Large intestine (tissue), 3 donors: ENCODE results near the gene NEO1. TPM values are rescaled to one million over a fixed set of nuclear protein-coding genes. Genes with fewer than 3 reads are reported as not detected.
"Not testable (repeated sequence)": the region's sequence is repeated elsewhere in the genome, so short reads cannot be mapped to it uniquely, and the experiment has no call there.

ENCODE experiments used
- DNase-seq, 2 donors: peaks; one replicate each; pipeline versions ENCODE4 v3.0.0 to v3.0.0-alpha.2; 2013
- H3K27ac ChIP-seq: one replicate; pipeline ENCODE4 v1.5.1; 2013; ENCODE audit warnings: low read length
- H3K27me3 ChIP-seq: 2 replicates; pipeline ENCODE4 v1.6.1; 2013; ENCODE audit warnings: low read length; ENCODE audit not compliant: control insufficient read depth, insufficient read depth
- H3K36me3 ChIP-seq: 2 replicates; pipeline ENCODE4 v1.6.1; 2013; ENCODE audit warnings: low read length; ENCODE audit not compliant: control insufficient read depth, insufficient read depth
- H3K4me1 ChIP-seq: one replicate; pipeline ENCODE4 v1.6.1; 2013; ENCODE audit warnings: low read length; ENCODE audit not compliant: control insufficient read depth, insufficient read depth
- H3K4me3 ChIP-seq: one replicate; pipeline ENCODE4 v1.5.1; 2013; ENCODE audit warnings: low read length
- H3K9me3 ChIP-seq: one replicate; pipeline ENCODE4 v1.6.1; 2013; ENCODE audit warnings: mild to moderate bottlenecking, low read depth, low read length, moderate library complexity; ENCODE audit not compliant: control insufficient read depth
- WGBS: methylation state at CpG from one replicate; pipeline ENCODE4 v1.1.5; 2013; ENCODE audit warnings: low lambda C conversion rate; ENCODE audit not compliant: insufficient coverage; 5-methylcytosine and 5-hydroxymethylcytosine counted together
- polyA plus RNA-seq: library from polyadenylated mRNA; unstranded; fragments of 120-200 nt; gene quantifications from one replicate; pipeline ENCODE4 v1.2.1, GENCODE V29; 2013

The NEO1 gene
- polyA plus RNA-seq, 1 donor, result 135 TPM

DNA sequence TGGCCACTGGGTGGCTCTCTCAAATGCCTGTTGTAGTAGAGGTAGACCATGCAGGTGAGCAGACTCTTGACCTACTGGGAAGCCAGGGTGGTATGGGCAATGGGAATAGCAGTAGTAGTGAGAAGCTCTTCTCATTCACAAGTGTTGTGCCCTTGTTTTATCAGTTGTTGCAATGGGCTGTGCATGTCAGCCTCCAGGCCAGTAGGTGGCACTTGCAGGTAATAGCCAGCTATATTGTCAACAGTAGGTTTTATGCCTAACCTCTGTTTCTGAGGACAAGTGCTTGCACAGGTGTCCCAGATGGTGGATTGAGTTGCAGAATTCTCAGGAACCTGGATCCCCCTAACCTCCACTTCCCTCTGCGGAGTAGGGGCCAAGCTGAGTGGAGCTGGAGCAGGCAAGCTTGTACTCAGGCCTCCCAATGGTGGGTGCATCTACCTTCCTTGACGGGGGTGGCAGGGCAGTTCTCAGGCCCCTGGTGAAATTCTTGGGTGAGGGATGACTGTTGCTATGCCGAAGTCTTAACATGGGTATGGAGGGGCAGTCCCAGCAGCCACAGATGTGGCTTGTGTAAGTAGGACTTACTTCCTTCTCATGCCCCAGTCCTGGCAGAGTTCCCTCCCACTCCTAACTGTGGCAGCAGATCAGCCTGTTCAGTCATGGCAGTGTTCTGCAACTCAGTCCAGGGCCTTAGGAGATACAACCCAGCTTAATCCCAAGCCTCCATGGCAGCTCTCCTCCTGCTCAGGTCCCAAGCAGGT, 104.3 kb downstream of the NEO1 start:
- Histone ChIP-seq H3K27ac (no peak overlapping the region), H3K27me3 (no peaks in the 10 kb centered on the region), H3K4me3 (no peak overlapping the region), H3K9me3 (peaks cover 17% of the 10 kb centered on the region), H3K36me3 (peaks cover 30% of the 10 kb centered on the region), H3K4me1 (no peaks in the 10 kb centered on the region)
- WGBS, result no CpG with 5 or more reads among the region's 3 CpGs
- no peak for DNase-seq

DNA sequence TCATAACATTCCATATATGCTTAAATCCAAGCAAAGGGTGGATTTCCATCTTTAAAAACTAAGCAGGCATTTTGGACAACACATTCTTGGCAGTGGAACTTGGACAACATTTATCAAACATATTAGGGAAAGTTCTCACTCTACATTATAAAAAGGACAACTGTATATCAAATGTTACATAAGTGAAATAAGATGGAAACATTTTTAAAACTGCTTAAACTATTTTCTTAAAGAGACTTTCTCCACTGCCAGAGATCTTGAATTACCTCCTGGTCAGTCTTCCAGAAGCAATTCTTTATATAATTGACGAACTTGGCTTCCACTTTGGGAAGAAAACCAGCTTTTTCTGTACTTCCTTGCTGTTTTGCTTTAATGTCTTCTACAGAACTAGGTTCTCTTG, 109.3 kb downstream of the NEO1 start:
- H3K9me3 ChIP-seq, result peaks cover 3% of the 10 kb centered on the region
- no peak overlapping the region for H3K4me3 ChIP-seq
- no peak for DNase-seq
- no CpG with 5 or more reads among the region's 1 CpG for WGBS
- H3K36me3 ChIP-seq, result peaks cover 26% of the 10 kb centered on the region
- H3K27ac ChIP-seq, result no peak overlapping the region
- no peaks in the 10 kb centered on the region for H3K27me3 ChIP-seq
- H3K4me1 ChIP-seq, result no peaks in the 10 kb centered on the region

DNA sequence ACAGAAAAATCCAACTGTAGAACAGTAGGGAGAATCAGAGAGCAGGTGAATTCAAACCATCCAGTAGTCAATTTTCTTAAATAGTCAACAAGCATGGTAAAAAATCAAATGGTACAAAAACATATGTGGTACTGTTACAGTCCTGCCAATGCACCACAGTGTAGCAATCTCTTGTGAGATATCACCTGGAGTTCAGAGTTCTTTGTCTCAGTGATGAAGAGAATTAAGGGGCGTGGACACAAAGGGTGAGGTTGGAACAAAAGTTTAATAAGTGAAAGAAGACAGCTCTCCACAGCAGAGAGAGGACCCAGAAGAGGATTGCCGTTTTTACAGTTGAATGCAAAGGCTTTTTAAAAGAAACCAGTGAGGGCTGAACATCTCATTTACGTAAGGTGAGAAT, 113.2 kb downstream of the NEO1 start:
- no peak for DNase-seq
- Histone ChIP-seq H3K9me3 (no peaks in the 10 kb centered on the region), H3K4me3 (no peak overlapping the region), H3K27me3 (no peaks in the 10 kb centered on the region), H3K4me1 (no peaks in the 10 kb centered on the region), H3K27ac (no peak overlapping the region), H3K36me3 (peaks cover 22% of the 10 kb centered on the region)
- WGBS, result 100% methylated on average over 1 of the region's 3 CpGs

DNA sequence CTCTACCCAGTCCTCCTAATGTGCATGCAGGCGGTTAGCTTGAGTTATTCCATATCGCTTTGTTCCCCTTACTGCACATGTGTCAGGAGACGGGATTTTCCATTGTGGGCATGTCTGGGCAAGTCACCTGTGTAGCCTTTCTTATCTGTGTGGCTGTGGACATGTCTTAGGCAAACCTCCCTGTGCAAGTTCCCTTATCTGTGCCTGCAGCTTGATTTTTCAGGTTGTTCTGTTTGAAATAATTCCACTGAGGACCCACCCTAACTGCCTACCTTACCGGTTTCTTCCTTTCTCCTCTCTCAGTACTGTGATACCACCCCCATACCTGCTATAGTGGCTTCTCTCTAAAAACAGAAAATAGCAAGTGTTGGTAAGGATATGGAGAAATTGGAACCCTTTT, 113.6 kb downstream of the NEO1 start:
- Histone ChIP-seq H3K27me3 (no peaks in the 10 kb centered on the region), H3K9me3 (no peaks in the 10 kb centered on the region), H3K36me3 (peaks cover 22% of the 10 kb centered on the region), H3K4me3 (no peak overlapping the region), H3K27ac (no peak overlapping the region), H3K4me1 (no peaks in the 10 kb centered on the region)
- WGBS, result 100% methylated on average over 1 of the region's 4 CpGs
- no peak for DNase-seq

DNA sequence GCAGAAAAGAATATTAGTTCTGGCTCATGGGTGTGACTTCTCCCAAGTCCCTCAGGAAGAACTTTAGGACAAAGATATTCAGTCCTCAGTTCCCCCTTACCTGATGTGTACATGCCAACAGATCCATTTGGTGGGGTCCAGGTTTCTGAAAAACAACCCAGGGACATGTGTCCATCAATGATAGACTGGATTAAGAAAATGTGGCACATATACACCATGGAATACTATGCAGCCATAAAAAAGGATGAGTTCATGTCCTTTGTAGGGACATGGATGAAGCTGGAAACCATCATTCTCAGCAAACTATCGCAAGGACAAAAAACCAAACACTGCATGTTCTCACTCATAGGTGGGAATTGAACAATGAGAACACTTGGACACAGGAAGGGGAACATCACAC, 114.4 kb downstream of the NEO1 start:
- H3K4me1 ChIP-seq, result not testable (repeated sequence)

DNA sequence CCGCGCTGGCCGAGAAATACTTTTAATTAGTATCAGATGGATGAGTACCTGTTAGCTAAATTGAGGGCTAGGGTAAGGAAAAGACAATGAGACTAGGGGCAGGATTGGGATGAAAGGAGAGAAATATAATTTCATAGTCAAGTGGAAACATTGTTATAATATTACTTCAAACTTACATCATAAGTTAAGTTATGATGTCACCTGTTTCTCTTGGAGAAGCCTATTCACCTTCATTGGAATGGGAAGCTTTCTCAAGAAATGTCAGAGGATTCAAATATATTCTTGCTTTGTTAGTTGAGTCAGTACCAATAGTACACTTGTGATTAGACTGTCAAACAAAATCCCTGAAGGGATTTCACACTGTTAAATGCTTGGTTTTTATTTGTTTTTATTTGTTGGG, 116.2 kb downstream of the NEO1 start:
- WGBS, result no CpG with 5 or more reads among the region's 3 CpGs
- Histone ChIP-seq H3K27me3 (no peaks in the 10 kb centered on the region), H3K36me3 (peaks cover 23% of the 10 kb centered on the region), H3K27ac (no peak overlapping the region), H3K4me1 (no peaks in the 10 kb centered on the region), H3K4me3 (no peak overlapping the region), H3K9me3 (no peaks in the 10 kb centered on the region)
- no peak for DNase-seq

More for the DNA sequence above, 114.4 kb downstream of the NEO1 start:
- peaks cover 24% of the 10 kb centered on the region for H3K36me3 ChIP-seq
- H3K27ac ChIP-seq, H3K4me3 ChIP-seq, H3K9me3 ChIP-seq, H3K27me3 ChIP-seq, DNase-seq: not testable (repeated sequence)
- WGBS, result no CpG with 5 or more reads among the region's 1 CpG

DNA sequence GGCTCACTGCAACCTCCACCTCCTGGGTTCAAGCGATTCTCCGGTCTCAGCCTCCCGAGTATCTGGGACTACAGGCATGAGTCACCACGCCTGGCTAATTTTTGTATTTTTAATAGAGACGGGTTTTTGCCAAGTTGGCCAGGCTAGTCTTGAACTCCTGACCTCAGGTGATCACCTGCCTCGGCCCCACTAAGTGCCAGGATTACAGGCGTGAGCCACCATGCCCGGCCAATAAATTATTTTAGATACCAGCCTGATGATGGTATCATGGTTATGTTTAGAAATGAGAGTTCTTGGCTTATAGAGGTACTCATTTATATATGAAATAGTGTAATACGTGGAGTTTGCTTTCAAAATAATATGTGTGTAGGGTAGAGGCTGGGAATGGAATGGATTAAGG, 119.4 kb downstream of the NEO1 start:
- Histone ChIP-seq H3K36me3 (peaks cover 8% of the 10 kb centered on the region), H3K4me3 (no peak overlapping the region), H3K9me3 (no peaks in the 10 kb centered on the region), H3K4me1 (no peaks in the 10 kb centered on the region), H3K27me3 (no peaks in the 10 kb centered on the region), H3K27ac (no peak overlapping the region)
- no peak for DNase-seq
- WGBS, result 83% methylated on average over 1 of the region's 9 CpGs

DNA sequence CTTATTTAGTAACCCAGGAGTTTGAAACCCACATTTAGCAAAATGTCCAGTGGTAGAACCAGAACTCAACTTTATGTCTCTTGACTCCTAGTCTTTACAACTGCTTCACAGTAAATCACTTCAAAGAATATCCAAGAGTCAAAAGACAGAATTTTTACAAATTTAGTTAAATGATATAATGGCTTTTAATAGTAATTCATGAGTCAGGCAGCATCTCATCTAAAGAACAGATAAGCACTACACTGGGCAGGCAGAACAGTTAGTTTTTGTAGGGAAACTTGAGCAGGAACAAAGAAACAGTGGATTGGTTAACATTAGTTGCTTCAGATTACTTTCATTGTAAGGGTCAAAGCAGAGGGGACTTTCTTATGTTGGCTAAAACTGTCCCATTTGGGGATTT, 120.2 kb downstream of the NEO1 start:
- no peaks in the 10 kb centered on the region for H3K4me1 ChIP-seq
- peaks cover 8% of the 10 kb centered on the region for H3K36me3 ChIP-seq
- H3K9me3 ChIP-seq, result no peaks in the 10 kb centered on the region
- no peak for DNase-seq
- no peak overlapping the region for H3K4me3 ChIP-seq
- H3K27me3 ChIP-seq, result no peaks in the 10 kb centered on the region
- H3K27ac ChIP-seq, result no peak overlapping the region

DNA sequence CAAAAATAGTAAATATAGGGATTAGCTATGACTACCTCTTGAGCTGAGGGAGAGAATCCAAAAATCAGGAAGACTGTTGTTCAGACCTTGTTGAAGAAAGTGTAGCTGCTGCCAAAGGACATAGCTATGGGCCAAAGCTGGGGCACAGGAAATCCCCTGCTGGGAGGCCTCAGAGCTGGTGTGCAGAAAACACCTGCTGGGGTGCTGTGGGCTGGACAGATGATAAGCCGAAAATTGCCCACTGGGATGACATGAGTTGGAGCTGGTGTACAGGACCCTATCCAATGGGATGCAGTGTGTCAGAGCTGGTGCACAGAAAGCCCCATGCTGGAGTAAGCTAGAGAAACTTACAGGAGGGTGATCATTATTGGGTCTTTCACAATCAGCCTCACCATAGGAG, 121.9 kb downstream of the NEO1 start:
- Histone ChIP-seq H3K27ac (no peak overlapping the region), H3K9me3 (no peaks in the 10 kb centered on the region), H3K27me3 (no peaks in the 10 kb centered on the region), H3K36me3 (peaks cover 18% of the 10 kb centered on the region), H3K4me3 (no peak overlapping the region), H3K4me1 (no peaks in the 10 kb centered on the region)
- DNase-seq, result no peak
- no CpG with 5 or more reads among the region's 1 CpG for WGBS

DNA sequence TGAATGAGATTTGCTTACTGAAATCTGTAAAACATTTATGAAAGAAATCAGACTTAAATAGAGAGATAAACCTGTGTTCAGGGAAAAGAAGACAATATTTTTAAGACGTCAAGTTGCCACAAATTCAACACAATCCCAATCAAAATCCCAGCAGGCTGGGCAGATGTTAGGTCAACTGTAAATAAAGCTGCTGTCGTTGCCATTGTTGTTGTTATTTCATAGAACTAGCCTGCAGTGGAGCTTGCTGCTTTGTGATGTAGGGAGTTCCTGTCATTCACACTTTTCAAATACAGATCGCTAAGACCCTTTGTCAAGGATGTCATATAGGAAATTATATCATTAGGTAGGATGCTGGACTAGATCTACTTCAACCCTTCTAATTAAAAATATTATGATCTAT, 123.1 kb downstream of the NEO1 start:
- no peaks in the 10 kb centered on the region for H3K27me3 ChIP-seq
- H3K9me3 ChIP-seq, result no peaks in the 10 kb centered on the region
- no CpG with 5 or more reads among the region's 3 CpGs for WGBS
- DNase-seq, result no peak
- H3K4me3 ChIP-seq, result no peak overlapping the region
- H3K36me3 ChIP-seq, result peaks cover 21% of the 10 kb centered on the region
- H3K27ac ChIP-seq, result no peak overlapping the region
- H3K4me1 ChIP-seq, result no peaks in the 10 kb centered on the region

DNA sequence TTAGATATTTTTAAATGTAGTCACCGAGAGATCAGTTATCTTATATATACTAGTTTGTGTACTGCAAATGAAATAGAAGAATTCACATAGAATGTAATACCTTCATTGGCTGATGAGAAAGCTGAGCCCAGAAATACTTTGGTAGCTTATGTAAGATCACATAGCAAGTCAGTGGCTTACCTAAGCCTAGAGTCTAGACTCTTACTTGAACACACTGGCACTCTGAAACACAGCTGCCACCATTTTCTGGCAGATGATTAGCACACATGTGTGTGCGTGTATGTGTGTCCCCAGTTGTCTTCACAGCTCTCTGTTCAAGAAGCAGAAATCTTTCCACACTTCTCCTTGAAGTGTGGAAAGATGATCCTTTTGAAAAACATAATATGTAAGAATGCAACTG, 124.3 kb downstream of the NEO1 start:
- no peak for DNase-seq
- 100% methylated on average over 1 of the region's 2 CpGs for WGBS
- Histone ChIP-seq H3K36me3 (peaks cover 27% of the 10 kb centered on the region), H3K4me3 (no peak overlapping the region), H3K27ac (no peak overlapping the region), H3K9me3 (no peaks in the 10 kb centered on the region), H3K4me1 (no peaks in the 10 kb centered on the region), H3K27me3 (no peaks in the 10 kb centered on the region)
